Keratinocyte (primary cell): Measurements from ENCODE around the gene GALNT13. TPM values are rescaled to one million over a fixed set of nuclear protein-coding genes. Genes with fewer than 3 reads are reported as not detected.

ENCODE experiments used
- DNase-seq: peaks from one replicate; pipeline ENCODE4 v3.0.0-alpha.2; 2011; ENCODE audit warnings: low read depth, missing footprints, low spot score
- FAIRE-seq: peaks from 2 replicates; lab custom pipeline; 2011; peaks lifted over from hg19 to GRCh38; lab: Jason Lieb, UNC
- H2AFZ ChIP-seq: 2 replicates; pipeline ENCODE4 v1.6.0; 2012; ENCODE audit warnings: low read length, control low read depth, inconsistent platforms; ENCODE audit not compliant: control insufficient read depth
- H3K27ac ChIP-seq: 2 replicates; pipeline ENCODE4 v1.5.1; 2011; ENCODE audit warnings: low read length; ENCODE audit not compliant: control insufficient read depth, insufficient read depth
- H3K27me3 ChIP-seq: 3 replicates; pipeline ENCODE4 v1.6.0; 2011; ENCODE audit warnings: low read length; ENCODE audit not compliant: control insufficient read depth, insufficient read depth; ENCODE audit errors: extremely low read depth
- H3K36me3 ChIP-seq, 2 experiments: 2 replicates in 1 of 2; 3 replicates in 1 of 2; pipeline ENCODE4 v1.5.1; 2011; ENCODE audit warnings: low read length in 2 of 2, mild to moderate bottlenecking in 1 of 2; ENCODE audit not compliant: control insufficient read depth in 2 of 2, insufficient read depth in 2 of 2; ENCODE audit errors: extremely low read depth in 1 of 2
- H3K4me1 ChIP-seq: 3 replicates; pipeline ENCODE4 v1.5.1; 2011; ENCODE audit warnings: low read length; ENCODE audit not compliant: control insufficient read depth, insufficient read depth; ENCODE audit errors: extremely low read depth
- H3K4me2 ChIP-seq: 3 replicates; pipeline ENCODE4 v1.6.0; 2011; ENCODE audit warnings: low read depth, low read length; ENCODE audit not compliant: control insufficient read depth, insufficient read depth; ENCODE audit errors: extremely low read depth
- H3K4me3 ChIP-seq, 3 experiments: fragments of 200-600 bp in 1 of 3; sonication (generic) in 1 of 3; 2 replicates in 2 of 3; 3 replicates in 1 of 3; pipeline ENCODE4 v1.5.1; 2011 to 2016; ENCODE audit warnings: low read length in 3 of 3, mild to moderate bottlenecking in 3 of 3, control low read depth in 2 of 3, inconsistent platforms in 1 of 3, low read depth in 1 of 3, mixed read lengths in 1 of 3, mixed run types in 1 of 3, moderate library complexity in 1 of 3; ENCODE audit not compliant: control insufficient read depth in 2 of 3, insufficient read depth in 2 of 3; ENCODE audit errors: extremely low read depth in 1 of 3
- H3K79me2 ChIP-seq: 2 replicates; pipeline ENCODE4 v1.6.0; 2012; ENCODE audit warnings: low read length; ENCODE audit not compliant: control insufficient read depth, insufficient read depth
- H3K9ac ChIP-seq: 3 replicates; pipeline ENCODE4 v1.6.0; 2011; ENCODE audit warnings: low read length; ENCODE audit not compliant: control insufficient read depth, insufficient read depth; ENCODE audit errors: extremely low read depth
- H3K9me1 ChIP-seq: 3 replicates; pipeline ENCODE4 v1.6.0; 2011; ENCODE audit warnings: low read length; ENCODE audit not compliant: control insufficient read depth, insufficient read depth; ENCODE audit errors: extremely low read depth
- H3K9me3 ChIP-seq: 2 replicates; pipeline ENCODE4 v1.5.1; 2012; ENCODE audit warnings: low read depth, low read length; ENCODE audit not compliant: control insufficient read depth
- H4K20me1 ChIP-seq: 3 replicates; pipeline ENCODE4 v1.6.0; 2011; ENCODE audit warnings: low read length; ENCODE audit not compliant: control insufficient read depth, insufficient read depth; ENCODE audit errors: extremely low read depth
- EZH2 ChIP-seq: IDR thresholded peaks from one replicate; pipeline ENCODE4 v1.6.1; 2012; ENCODE audit warnings: inconsistent platforms, mild to moderate bottlenecking, low read length, moderate library complexity
- dilution Hi-C: fragments of 300-500 bp; cut with MboI; formaldehyde crosslinking; loops from one replicate; pipeline ENCODE4 v1.7.0; 2020; ENCODE audit warnings: low sequenced_read_pairs; ENCODE audit not compliant: extremely low pct_ligation_motif_present
- polyA plus RNA-seq, 5 experiments: library from polyadenylated mRNA; depleted of rRNA in 3 of 5; stranded (reverse) in 3 of 5; stranded (forward) in 1 of 5; unstranded in 1 of 5; fragments of >200 nt; gene quantifications; 1 replicate in 1 of 5; 2 replicates in 3 of 5; 3 replicates in 1 of 5; pipeline versions ENCODE4 v1.2.1 to v1.2.3, GENCODE V29; 2011 to 2012; ENCODE audit warnings: missing spikeins in 2 of 5, low read depth in 1 of 5, low replicate concordance in 1 of 5
- TF ChIP-seq, protein P1 (sequence below), 3 experiments: IDR thresholded peaks in 1 of 3; conservative IDR thresholded peaks in 1 of 3; optimal IDR thresholded peaks in 1 of 3; 2 replicates in 2 of 3; 3 replicates in 1 of 3; pipeline versions ENCODE3 to v1.5.1; 2011; ENCODE audit warnings: low read length in 3 of 3, mild to moderate bottlenecking in 3 of 3, moderate library complexity in 2 of 3, control low read depth in 1 of 3, inconsistent platforms in 1 of 3; ENCODE audit not compliant: insufficient read depth in 2 of 3; ENCODE audit errors: extremely low read depth in 1 of 3

Gene GALNT13
- polyA plus RNA-seq, 1 donor (not counting 4 experiments of a cell fraction or from before 2014, with no cell fraction given): not detected

DNA sequence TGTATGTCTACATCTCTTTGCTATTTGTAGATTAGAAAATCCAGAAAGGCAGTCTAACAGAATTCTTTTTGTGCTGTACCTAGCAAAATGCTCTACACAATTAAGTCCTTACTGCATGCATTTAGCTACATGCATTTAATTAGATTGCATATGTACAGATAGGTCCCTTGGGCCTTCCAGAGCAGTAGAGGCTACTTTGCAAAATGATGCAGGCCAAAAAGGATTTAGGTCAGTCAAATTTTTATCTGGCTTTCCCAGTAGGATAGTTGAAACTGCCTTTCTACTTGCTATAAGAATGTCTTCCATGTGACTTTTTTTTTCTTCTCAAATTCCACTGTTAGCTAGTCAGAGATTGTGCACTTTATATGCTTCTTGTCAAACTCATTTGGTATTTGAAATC is 19.3 kb downstream of the GALNT13 start:
- TF ChIP-seq EZH2: no peak
- TF ChIP-seq, protein P1, sequence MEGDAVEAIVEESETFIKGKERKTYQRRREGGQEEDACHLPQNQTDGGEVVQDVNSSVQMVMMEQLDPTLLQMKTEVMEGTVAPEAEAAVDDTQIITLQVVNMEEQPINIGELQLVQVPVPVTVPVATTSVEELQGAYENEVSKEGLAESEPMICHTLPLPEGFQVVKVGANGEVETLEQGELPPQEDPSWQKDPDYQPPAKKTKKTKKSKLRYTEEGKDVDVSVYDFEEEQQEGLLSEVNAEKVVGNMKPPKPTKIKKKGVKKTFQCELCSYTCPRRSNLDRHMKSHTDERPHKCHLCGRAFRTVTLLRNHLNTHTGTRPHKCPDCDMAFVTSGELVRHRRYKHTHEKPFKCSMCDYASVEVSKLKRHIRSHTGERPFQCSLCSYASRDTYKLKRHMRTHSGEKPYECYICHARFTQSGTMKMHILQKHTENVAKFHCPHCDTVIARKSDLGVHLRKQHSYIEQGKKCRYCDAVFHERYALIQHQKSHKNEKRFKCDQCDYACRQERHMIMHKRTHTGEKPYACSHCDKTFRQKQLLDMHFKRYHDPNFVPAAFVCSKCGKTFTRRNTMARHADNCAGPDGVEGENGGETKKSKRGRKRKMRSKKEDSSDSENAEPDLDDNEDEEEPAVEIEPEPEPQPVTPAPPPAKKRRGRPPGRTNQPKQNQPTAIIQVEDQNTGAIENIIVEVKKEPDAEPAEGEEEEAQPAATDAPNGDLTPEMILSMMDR (optimal IDR thresholded peaks at IDR 0.05 in 1 of 3, IDR thresholded peaks at IDR 0.05 in 1 of 3, conservative IDR thresholded peaks at IDR 0.05 in 1 of 3; ENCODE audit: extremely low read depth in 1 of 3, insufficient read depth in 2 of 3, low read length in 3 of 3): no peak
- no peaks in the 10 kb centered on the region for H3K4me1 ChIP-seq
- no peaks in the 10 kb centered on the region for H3K36me3 ChIP-seq
- no peaks in the 10 kb centered on the region for H3K9me3 ChIP-seq
- no peaks in the 10 kb centered on the region for H3K27me3 ChIP-seq
- H3K9me1 ChIP-seq: no peaks in the 10 kb centered on the region
- dilution Hi-C loops: no loop called here
- no peak overlapping the region for H3K4me3 ChIP-seq
- no peaks in the 10 kb centered on the region for H3K79me2 ChIP-seq
- H2AFZ ChIP-seq: no peak overlapping the region
- no peak for DNase-seq
- no peak overlapping the region for H3K9ac ChIP-seq
- no peak overlapping the region for H3K4me2 ChIP-seq
- FAIRE-seq: no peak
- H4K20me1 ChIP-seq: no peaks in the 10 kb centered on the region
- H3K27ac ChIP-seq: no peak overlapping the region

DNA sequence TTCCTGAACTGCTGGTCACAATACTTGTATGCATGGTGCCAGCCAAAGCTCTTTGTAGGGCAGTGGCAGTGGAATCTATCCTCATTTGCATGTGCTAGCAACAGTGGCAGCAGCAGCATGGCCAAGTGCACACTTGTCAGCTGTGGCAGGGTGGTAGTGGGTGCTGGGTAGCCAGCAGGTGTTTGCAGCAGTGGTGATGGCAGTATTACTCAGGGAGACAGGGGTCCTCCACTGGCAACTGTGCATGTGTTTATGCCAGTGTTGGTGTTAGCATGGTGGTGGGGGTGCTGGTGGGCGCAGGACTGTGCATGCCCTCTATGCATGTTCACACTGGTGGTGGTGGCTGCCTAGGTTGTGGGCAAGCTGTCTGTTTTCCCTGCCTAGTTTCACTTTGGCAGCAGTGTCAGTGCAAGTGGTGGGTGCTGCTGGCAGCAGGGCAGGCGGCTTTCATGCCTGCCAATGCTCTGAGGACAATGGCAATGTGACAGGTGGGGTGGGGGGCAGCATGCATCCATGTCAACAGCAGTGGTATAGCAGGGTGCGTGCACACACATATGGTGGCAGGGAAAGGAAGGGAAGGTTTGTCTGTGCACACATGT is 41.2 kb downstream of the GALNT13 start:
- Histone ChIP-seq H3K79me2 (no peaks in the 10 kb centered on the region), H3K9ac (no peak overlapping the region), H3K9me3 (no peaks in the 10 kb centered on the region), H3K4me1 (no peaks in the 10 kb centered on the region), H3K9me1 (no peaks in the 10 kb centered on the region), H2AFZ (no peak overlapping the region), H3K27me3 (no peaks in the 10 kb centered on the region), H3K4me3 (no peak overlapping the region), H4K20me1 (no peaks in the 10 kb centered on the region), H3K4me2 (no peak overlapping the region), H3K36me3 (no peaks in the 10 kb centered on the region), H3K27ac (no peak overlapping the region)
- TF ChIP-seq, protein P1 (optimal IDR thresholded peaks at IDR 0.05 in 1 of 3, IDR thresholded peaks at IDR 0.05 in 1 of 3, conservative IDR thresholded peaks at IDR 0.05 in 1 of 3; ENCODE audit: extremely low read depth in 1 of 3, insufficient read depth in 2 of 3, low read length in 3 of 3): no peak
- TF ChIP-seq EZH2: no peak
- dilution Hi-C loops: no loop called here
- DNase-seq: no peak
- FAIRE-seq: no peak
